Transverse colon (tissue), 3 donors: Measurements from ENCODE around the gene RNF150.

ENCODE experiments used
- CTCF ChIP-seq, 5 experiments: fragments of 200-600 bp in 3 of 5; fragments of 450-650 bp in 2 of 5; sonication (generic) in 3 of 5; IDR thresholded peaks; 1 replicate in 2 of 5; 2 replicates in 3 of 5; pipeline ENCODE4 v1.5.1; 2016 to 2017; ENCODE audit warnings: antibody characterized with exemption in 5 of 5, inconsistent platforms in 3 of 5, mild to moderate bottlenecking in 2 of 5, moderate library complexity in 1 of 5
- EP300 ChIP-seq: sonication (generic); formaldehyde crosslinking; IDR thresholded peaks from one replicate; pipeline ENCODE4 v1.6.1; 2017; ENCODE audit warnings: antibody characterized with exemption, low read depth
- POLR2A ChIP-seq: fragments of 450-650 bp; IDR thresholded peaks from one replicate; pipeline ENCODE4 v1.6.1; 2016; ENCODE audit warnings: antibody characterized with exemption, mild to moderate bottlenecking, moderate library complexity

GRCh38 chr4:141101511-141101910, 31.8 kb downstream of the RNF150 start:
- TF ChIP-seq CTCF (IDR thresholded peaks at IDR 0.05), result no peak
- TF ChIP-seq EP300, result no peak
- no peak for TF ChIP-seq POLR2A
